HG02973 (cell line): ENCODE measurements around the gene GPR162.

Experiments used
- ATAC-seq: cut with Tn5 transposase; IDR thresholded peaks from one replicate; pipeline ENCODE4 v1.9.1; 2021; ENCODE audit warnings: moderate library complexity; ENCODE audit not compliant: unreplicated experiment

GPR162 gene

DNA sequence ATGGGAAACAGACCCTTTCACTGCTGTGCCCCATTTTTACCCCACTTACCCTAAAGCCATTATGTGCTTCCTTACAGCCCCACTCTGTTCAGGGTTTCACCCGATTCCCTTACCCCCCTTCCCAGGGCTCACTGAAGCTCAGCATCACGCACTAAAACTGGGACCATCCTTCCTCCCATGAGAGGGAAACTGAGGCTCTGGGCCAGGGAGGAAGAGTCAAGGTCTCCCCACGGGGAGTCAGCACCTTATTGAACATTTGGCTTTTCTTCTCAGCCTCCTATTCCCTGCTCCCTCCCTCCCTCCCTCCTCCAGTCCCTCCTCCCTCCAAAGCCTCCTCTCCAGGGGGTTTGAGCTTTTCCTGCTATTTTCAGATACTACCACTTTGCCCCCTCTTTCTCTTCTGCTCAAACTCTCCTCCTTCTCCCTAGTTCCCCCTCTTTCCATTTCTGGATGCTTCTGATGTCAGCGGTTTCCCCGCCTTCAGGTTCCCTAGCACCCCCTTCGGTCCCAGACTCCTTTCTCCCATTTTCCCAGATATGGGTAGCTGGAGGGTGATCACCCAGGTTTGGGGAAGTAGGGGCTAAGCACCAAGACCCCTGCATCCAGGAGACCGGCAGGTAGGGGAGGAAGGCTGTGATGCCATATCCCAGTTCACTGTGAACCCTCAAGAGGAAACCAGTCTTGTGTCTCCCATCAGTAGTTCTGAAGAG, 960 bp downstream of the GPR162 start:
- no peak for ATAC-seq

DNA sequence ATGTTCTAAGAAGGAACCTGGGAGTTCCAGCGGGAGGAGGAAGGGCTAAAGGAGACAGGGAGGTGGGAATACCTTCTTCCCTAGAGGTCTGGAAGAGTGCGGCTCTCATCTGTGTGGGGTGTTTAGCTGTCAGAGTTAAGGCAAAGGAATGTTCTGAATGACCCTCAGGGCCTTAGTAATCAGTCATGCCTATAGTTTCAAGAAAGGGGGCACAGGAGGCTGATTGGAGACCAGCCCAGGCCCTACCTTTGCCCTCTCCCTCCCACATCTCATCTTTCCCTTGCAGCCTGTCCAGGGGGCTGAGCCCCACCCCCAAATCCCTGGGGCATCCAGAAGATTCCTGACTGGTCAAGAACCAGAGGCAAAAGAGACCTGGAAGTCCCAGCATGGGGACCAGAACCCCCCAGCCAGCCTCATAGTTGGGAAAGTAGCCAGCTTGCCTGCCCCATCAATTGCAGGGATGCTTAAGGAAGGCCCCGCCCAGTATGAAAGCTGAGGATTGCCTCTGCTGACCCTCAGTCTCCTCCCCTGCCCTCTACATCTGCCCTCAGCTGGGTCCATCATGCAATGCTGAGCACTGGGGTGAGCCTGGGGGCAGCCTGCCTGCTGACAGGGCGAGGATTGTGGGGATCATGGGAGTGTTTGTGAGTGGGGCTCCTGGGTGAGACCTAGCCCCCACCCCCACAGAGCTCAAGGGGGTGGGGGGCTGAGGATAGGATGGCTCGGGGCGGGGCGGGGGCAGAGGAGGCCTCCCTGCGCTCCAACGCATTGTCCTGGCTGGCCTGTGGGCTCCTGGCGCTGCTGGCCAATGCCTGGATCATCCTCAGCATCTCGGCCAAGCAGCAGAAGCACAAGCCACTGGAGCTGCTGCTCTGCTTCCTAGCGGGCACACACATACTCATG, 1.8 kb downstream of the GPR162 start:
- ATAC-seq: no peak

DNA sequence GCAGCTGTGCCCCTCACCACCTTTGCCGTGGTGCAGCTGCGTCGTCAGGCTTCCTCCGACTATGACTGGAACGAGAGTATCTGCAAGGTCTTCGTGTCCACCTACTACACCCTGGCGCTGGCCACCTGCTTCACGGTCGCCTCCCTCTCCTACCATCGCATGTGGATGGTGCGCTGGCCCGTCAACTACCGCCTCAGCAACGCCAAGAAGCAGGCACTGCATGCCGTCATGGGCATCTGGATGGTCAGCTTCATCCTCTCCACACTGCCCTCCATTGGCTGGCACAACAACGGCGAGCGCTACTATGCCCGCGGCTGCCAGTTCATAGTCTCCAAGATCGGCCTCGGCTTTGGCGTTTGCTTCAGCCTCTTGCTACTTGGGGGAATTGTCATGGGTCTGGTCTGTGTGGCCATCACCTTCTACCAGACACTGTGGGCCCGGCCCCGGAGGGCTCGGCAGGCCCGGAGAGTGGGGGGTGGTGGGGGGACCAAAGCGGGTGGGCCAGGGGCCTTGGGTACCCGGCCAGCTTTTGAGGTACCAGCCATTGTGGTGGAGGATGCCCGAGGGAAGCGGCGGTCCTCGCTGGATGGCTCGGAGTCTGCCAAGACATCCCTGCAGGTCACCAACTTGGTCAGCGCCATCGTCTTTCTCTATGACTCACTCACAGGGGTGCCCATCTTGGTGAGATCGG, 2.6 kb downstream of the GPR162 start:
- no peak for ATAC-seq

DNA sequence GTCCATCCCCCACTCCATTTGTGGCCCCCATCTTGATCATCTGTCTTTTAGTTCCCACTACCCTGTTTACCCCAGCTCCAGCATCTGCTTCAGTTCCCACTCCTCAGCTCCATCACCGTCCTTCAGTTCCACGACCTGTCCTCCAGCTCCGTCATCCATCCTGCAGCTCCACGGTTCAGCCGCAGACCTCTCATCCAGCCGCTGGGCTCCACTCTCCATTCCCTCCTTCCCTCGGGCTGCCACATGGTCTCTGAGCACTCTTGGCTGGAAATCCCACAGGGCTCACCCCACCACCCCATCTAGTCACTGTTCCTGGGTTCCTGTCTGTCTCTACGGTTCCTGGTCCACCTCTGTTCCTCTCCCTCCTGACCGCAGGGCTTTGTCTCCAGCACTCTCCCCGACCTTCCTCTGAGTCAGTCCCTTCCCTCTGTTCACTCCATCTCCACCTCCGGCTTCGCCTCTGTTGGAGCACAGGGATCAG, 3.3 kb downstream of the GPR162 start:
- no peak for ATAC-seq

DNA sequence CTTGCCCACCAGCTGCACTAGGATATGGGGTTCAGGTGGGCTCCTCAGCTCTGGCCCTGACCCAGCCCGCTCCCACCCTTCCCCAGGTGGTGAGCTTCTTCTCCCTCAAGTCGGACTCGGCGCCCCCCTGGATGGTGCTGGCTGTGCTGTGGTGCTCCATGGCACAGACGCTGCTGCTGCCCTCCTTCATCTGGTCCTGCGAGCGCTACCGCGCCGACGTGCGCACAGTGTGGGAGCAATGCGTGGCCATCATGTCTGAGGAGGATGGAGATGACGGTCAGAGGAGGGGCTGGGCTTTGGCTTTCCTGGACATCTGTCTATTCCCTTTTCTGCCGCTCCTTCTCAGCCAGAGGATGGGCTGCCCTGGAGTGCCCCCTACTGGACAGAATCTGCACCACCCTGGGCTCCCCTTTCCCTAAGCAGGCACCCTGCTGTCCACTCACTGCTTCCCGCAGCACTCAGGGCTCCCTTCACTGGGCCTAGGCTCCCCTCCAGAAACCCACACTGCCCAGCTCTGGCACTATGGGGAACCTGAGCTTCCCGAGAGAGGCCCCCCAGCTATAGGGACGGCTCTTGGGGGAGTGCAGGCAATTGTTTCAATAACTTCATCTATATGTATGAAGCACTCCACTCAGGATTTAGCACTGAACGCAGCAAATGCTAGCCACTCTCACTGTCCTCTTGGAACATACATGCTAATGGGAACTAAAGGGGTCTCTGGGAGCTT, 3.9 kb downstream of the GPR162 start:
- ATAC-seq: no peak

DNA sequence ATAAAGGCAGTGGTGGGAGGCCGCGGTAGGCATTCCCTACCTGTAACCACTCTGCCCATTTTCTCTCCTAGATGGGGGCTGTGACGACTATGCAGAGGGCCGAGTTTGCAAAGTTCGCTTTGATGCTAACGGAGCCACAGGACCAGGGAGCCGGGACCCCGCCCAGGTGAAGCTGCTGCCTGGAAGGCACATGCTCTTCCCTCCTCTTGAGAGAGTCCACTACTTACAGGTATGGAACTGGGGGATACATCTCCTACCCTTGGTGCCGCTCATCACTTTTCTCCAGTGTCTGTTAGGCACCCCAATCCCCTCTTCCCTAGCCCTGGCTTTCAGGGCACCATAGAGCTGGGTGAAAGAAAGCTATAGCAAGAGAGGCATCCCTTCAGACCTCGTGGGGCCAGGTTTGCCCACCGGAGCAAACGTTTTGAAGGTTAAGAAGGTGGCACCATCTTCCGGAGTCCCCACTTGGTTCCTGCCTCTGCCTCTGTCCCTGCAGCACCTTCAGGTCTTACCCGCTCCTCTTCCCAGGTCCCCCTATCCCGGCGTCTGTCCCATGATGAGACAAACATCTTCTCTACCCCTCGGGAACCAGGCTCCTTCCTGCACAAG, 4.6 kb downstream of the GPR162 start:
- no peak for ATAC-seq

DNA sequence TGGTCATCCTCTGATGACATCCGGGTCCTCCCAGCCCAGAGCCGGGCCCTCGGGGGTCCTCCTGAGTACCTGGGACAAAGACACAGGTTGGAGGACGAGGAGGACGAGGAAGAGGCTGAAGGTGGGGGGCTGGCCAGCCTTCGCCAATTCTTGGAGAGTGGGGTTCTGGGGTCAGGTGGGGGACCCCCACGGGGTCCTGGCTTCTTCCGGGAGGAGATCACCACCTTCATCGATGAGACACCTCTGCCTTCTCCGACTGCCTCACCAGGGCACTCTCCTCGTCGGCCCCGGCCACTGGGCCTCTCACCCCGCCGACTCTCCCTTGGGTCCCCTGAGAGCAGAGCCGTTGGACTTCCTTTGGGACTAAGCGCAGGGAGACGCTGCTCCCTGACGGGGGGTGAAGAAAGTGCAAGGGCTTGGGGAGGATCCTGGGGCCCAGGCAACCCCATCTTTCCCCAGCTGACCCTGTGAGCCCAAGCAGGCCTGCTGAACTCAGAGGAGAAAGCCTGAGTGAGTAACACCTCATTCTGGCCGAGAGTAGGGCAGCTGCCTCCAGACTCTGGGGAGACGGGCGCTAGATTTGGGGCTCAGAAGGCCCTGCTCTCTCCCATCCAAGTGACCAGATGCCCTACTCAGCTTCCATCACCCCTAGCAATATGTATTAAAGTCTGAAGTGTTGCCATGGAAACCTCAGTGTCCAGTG, 5.3 kb downstream of the GPR162 start:
- ATAC-seq: no peak

DNA sequence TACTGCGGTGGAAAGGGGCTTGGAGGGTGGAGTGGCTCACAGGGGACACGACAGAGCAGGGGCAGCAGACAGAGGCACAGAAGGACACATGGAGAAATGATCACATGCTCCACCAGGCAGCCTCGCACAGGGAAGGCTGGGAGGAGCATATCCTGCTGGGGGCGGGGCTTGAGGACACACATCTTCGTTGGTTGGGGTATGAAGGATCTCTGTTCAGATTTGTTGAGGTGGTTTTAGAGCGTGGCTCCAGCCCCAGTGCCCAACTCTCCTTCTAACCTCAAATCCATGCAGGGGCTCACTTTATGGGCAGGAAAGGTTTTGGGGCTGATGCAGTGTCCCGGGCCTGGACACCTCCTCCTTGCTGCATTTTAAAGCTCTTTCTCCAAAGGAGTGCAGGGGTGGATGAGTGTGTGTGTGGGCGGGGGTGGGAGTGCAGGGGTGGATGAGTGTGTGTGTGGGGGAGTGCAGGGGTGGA, 5.9 kb downstream of the GPR162 start:
- ATAC-seq: no peak

DNA sequence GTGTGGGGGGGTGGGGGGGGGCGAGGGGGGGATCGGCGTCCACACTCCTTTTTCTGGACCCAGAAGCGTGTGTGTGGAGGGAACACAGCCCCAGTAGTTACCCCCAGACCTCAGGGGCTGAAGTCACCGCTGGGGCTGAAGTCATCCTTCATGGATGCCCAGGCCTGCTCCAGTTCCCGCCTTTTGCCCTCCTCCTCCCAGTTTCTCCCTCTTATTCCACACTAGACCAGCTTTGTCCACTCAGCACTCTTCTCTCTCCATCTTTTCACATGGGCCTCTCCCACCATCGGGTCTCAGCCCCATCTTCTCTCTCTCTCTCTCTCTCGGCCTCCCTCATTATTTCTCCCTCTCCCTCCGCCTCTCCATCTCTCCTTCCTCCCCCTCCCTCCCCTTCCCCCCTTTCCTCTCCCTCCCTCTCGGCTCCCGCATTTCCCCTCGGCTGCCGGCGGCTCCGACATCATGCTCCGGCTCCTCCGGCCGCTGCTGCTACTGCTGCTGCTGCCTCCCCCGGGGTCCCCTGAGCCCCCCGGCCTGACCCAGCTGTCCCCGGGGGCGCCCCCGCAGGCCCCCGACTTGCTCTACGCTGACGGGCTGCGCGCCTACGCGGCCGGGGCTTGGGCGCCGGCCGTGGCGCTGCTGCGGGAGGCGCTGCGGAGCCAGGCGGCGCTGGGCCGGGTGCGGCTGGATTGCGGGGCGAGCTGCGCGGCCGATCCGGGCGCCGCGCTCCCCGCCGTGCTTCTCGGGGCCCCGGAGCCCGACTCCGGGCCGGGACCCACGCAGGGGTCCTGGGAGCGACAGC, 6.6 kb downstream of the GPR162 start, which contains the start of gene P3H3:
TSS of gene P3H3 (plus strand) at position 426 of the 799 bp plus-strand sequence. CDS start at position 460, 34 bp downstream.
- no peak for ATAC-seq

DNA sequence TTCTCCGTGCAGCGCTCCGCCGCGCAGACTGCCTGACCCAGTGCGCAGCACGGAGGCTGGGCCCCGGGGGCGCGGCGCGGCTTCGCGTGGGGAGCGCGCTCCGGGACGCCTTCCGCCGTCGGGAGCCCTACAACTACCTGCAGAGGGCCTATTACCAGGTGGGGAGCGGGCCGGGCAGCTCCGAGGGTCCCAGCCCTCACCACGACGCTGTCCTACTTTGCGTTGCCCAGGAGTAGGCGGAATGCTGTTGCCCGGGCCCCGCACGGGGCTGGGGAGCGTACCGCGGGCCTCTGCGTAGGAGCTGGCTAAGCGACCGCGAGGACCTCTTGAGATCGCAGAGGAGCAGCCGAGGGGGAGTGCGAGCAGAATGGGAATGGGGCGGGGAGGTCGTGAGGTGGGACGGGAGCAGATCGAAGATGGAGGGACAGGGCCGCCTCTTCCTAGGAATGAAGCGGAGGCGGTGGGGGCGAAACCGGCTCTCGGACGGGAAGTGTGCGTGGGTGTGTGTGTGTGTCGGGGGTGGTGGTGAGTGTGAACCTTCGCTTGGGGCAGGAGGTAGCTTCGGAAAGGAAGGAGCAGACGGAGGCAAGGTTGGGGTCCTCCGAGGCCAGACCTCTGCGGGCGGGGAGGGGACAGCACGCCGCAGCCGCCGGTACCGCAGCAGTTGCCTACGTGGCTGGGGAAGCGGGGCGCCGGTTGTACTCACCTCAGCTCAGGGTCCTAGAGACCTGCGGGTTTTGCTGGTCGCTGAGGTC, 7.3 kb downstream of the GPR162 start:
- ATAC-seq: no peak

DNA sequence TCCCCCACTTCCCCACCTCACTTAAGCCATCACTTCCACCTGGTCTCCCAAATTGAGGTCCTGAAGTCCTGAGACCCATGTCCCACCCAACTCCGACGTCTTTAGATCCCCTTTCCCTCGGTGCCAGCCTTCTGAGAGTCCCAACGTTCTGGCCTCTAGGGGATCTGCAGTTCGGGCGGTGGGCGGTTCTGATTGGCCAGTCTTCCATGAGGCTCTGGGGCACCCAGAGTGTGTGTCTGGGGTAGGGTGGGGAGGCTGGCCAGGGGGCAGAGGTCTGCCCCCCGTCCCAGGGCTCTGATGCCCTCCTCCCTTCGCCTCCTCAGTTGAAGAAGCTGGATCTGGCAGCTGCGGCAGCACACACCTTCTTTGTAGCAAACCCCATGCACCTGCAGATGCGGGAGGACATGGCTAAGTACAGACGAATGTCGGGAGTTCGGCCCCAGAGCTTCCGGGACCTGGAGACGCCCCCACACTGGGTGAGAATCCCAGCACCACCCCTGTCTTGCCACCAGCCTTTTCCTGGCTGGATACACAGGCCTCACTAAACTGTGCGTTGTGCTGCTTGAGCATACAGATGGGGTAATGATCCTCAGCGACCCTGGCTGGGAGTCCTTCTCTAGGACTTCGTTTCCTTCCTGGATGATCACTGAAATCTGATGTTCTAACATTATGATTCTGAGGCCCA, 8.1 kb downstream of the GPR162 start:
- no peak for ATAC-seq

DNA sequence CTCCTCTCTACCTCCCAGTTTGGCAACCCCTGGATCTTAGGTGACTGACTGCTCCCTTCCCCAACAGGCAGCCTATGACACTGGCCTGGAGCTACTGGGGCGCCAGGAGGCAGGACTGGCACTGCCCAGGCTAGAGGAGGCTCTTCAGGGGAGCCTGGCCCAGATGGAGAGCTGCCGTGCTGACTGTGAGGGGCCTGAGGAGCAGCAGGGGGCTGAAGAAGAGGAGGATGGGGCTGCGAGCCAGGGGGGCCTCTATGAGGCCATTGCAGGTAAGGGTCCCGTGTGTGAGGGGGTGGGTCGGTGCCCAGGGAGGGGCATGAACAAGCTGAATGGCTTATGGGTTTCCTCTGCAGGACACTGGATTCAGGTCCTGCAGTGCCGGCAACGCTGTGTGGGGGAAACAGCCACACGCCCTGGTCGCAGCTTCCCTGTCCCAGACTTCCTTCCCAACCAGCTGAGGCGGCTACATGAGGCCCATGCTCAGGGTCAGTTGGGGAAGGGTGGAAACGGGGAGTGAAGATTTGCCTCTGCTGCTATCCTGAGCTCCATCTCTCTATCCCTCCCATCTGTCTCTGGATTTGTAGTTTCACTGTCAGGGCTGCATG, 8.8 kb downstream of the GPR162 start:
- ATAC-seq: no peak

DNA sequence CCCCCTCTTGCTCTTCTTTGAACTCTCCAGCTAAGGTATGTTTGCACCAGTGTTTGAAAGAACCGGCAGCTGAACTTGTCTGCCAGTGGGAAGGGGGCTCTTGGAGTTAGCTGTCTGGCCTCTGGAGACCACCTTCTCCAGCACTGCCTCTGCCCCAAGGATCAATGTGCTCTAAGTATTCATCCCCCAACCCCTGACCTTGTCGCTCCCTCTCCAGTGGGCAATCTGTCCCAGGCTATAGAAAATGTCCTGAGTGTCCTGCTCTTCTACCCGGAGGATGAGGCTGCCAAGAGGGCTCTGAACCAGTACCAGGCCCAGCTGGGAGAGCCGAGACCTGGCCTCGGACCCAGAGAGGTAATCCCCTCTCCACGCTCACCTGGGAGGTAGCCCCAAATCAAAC, 9.4 kb downstream of the GPR162 start:
- no peak for ATAC-seq

DNA sequence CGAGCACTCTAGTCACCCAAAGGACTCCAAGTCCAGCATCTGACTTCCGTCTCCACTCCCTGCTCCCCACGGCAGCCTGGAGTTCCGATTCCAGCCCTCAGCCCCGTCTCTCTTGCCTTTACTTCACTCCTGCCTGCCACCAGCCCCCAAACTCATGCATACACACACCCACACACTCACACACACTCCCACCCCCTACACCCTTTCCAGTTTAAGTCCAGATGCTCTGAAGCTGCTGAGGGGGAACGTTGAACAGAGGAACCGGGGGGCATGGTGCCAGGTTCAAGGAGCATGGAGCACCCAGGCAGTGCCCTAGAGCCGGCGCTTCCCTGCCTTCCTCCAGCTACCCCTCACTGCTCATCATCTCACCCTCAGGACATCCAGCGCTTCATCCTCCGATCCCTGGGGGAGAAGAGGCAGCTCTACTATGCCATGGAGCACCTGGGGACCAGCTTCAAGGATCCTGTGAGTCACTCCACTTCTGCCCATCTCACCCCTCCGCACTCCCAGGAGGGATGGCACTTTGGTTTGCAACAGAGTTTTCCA, 9.9 kb downstream of the GPR162 start:
- ATAC-seq: no peak

DNA sequence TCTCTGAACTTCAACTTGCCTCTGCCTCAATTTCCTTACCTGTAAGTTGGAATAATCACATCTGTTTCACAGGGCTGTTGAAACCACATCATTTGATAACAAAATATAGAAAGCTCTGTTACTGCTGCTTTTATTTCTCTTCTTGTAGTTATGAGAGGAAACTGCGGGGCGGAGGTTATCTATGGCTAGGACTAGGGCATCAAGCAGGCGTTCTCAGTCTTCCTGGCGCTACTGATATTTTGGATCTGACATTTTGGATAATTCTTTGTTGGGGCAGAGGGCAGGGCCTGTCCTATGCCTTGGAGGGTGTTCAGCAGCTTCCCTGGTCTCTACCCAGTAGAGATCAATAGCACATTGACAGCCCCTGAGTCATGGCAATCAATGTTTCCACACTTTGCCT, 10.5 kb downstream of the GPR162 start:
- ATAC-seq: no peak

DNA sequence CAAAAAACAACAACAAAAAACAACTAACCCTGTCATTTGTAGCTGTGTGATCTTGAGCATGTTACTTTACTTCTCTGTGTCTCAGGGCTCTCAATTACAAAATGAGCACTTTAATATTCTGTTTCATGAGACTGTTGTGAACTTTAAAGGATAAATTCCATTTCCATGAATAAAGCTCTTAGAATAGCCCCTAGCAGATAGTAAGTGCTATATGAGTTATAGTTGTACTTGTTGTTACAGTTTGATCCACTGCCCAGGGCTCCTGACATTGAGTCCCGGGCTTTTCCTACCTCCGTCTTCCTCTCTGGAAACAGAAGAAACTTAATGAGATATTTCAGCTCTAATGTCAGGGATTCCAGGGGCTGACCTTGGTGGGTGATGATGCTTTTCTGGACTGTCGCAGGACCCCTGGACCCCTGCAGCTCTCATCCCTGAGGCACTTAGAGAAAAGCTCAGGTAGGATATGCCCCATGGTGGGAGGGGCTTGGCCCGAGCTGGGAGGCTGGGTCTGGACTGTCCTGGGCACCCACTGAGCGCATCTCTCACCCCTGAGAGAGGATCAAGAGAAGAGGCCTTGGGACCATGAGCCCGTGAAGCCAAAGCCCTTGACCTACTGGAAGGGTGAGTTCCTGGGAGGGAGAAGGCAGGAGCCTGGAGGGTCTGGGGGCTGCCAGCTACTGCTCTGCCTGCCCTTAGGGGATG, 11.7 kb downstream of the GPR162 start:
- no peak for ATAC-seq
